Astrocyte (in vitro differentiated cells and primary cell): Measurements from ENCODE around the gene GREB1. TPM values are rescaled to one million over a fixed set of nuclear protein-coding genes. Genes with fewer than 3 reads are reported as not detected.

Source experiments
- DNase-seq: peaks from one replicate; pipeline ENCODE4 v3.0.0-alpha.2; 2010; ENCODE audit warnings: low read depth
- FAIRE-seq: peaks from 2 replicates; lab custom pipeline; 2011; peaks lifted over from hg19 to GRCh38; lab: Jason Lieb, UNC
- H2AFZ ChIP-seq: 2 replicates; pipeline ENCODE4 v1.6.0; 2012; ENCODE audit warnings: low read depth, low read length, inconsistent platforms
- H3K27ac ChIP-seq: 2 replicates; pipeline ENCODE4 v1.5.1; 2011; ENCODE audit warnings: low read depth, low read length, inconsistent platforms
- H3K27me3 ChIP-seq: 2 replicates; pipeline ENCODE4 v1.6.0; 2011; ENCODE audit warnings: low read length, inconsistent platforms; ENCODE audit not compliant: insufficient read depth
- H3K36me3 ChIP-seq: 2 replicates; pipeline ENCODE4 v1.5.1; 2011; ENCODE audit warnings: low read length, inconsistent platforms; ENCODE audit not compliant: insufficient read depth
- H3K4me1 ChIP-seq: 2 replicates; pipeline ENCODE4 v1.5.1; 2011; ENCODE audit warnings: low read length, inconsistent platforms; ENCODE audit not compliant: insufficient read depth
- H3K4me2 ChIP-seq: 2 replicates; pipeline ENCODE4 v1.6.0; 2012; ENCODE audit warnings: low read length, inconsistent platforms
- H3K4me3 ChIP-seq: 2 replicates; pipeline ENCODE4 v1.5.1; 2011; ENCODE audit warnings: low read depth, mild to moderate bottlenecking, low read length, inconsistent platforms; ENCODE audit not compliant: insufficient read depth
- H3K79me2 ChIP-seq: 2 replicates; pipeline ENCODE4 v1.6.0; 2012; ENCODE audit warnings: mild to moderate bottlenecking, low read length, inconsistent platforms; ENCODE audit not compliant: insufficient read depth
- H3K9ac ChIP-seq: 2 replicates; pipeline ENCODE4 v1.6.0; 2012; ENCODE audit warnings: mild to moderate bottlenecking, low read length, inconsistent platforms
- H3K9me3 ChIP-seq: 2 replicates; pipeline ENCODE4 v1.5.1; 2012; ENCODE audit warnings: low read depth, mild to moderate bottlenecking, low read length, inconsistent platforms; ENCODE audit not compliant: insufficient read depth
- H4K20me1 ChIP-seq: 2 replicates; pipeline ENCODE4 v1.6.0; 2012; ENCODE audit warnings: low read length, inconsistent platforms; ENCODE audit not compliant: insufficient read depth
- H3K27ac Mint-ChIP-seq: one replicate; pipeline ENCODE4 v1.8.0; 2021; ENCODE audit warnings: mild to moderate bottlenecking, mixed read lengths; ENCODE audit not compliant: unreplicated experiment
- H3K27me3 Mint-ChIP-seq: one replicate; pipeline ENCODE4 v1.8.0; 2021; ENCODE audit warnings: low read depth, mixed read lengths; ENCODE audit not compliant: unreplicated experiment
- H3K36me3 Mint-ChIP-seq: one replicate; pipeline ENCODE4 v1.8.0; 2021; ENCODE audit warnings: low read depth, mixed read lengths; ENCODE audit not compliant: unreplicated experiment
- H3K4me1 Mint-ChIP-seq: one replicate; pipeline ENCODE4 v1.8.0; 2021; ENCODE audit warnings: low read depth, mixed read lengths; ENCODE audit not compliant: unreplicated experiment
- H3K4me3 Mint-ChIP-seq: one replicate; pipeline ENCODE4 v1.8.0; 2021; ENCODE audit warnings: mild to moderate bottlenecking, moderate library complexity, mixed read lengths; ENCODE audit not compliant: unreplicated experiment
- H3K9me3 Mint-ChIP-seq: one replicate; pipeline ENCODE4 v1.8.0; 2021; ENCODE audit warnings: mild to moderate bottlenecking, mixed read lengths; ENCODE audit not compliant: unreplicated experiment
- CTCF ChIP-seq: IDR thresholded peaks from 2 replicates; pipeline ENCODE4 v1.5.1; 2011; ENCODE audit warnings: low read depth, mild to moderate bottlenecking, inconsistent platforms, low read length, moderate library complexity; ENCODE audit not compliant: insufficient read depth
- EZH2 ChIP-seq: IDR thresholded peaks from 2 replicates; pipeline ENCODE4 v1.6.1; 2012; ENCODE audit warnings: mild to moderate bottlenecking, low read length, inconsistent platforms; ENCODE audit not compliant: insufficient read depth
- total RNA-seq: library from RNA; stranded (reverse); gene quantifications from 2 replicates; pipeline ENCODE4 v1.2.1, GENCODE V29; 2021

GREB1 gene
- total RNA-seq, 1 donor from 2014 or later = 14.5 TPM

DNA sequence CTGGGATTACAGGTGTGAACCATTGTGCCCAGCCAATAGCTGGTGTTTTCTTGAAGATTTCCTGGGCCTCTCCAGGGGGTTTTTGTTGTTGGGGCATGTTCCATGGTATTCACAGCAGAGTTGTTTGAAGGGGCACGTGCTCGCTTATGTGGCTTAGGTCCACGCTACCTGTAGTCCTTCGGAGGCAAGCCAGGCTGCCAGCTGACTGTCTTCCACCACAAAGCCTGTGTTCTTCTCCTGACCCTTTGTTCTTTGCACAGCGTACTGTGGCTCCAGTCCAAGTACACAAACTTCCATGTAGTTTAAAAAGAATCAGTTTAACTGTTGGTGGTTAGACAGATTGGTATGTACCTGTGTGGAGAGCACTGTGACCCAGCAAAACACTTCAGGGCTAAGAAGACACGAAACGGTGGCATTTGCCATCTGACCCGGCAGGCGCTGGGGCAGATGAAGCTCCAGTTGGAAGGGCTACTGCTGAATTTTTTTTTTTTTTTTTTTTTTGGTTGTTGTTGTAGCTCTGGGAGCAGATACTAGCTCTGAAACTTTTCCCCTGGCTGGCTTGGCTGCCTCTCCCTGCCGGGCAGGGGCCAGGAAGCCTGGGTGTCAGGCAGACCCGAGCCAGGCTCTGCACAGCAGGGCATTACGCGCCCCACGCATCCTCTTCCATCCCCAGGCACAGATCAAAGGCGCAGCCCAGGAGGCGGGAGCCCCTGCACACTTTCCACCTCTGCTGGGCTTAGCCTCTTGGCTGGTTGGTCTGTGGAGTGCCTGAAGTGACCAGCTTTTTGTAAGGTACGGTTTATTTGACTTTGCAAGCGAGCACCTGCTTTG is 5.7 kb downstream of the GREB1 start:
- Mint-ChIP-seq H3K4me3 (no peak overlapping the region), H3K4me1 (peaks cover 13% of the 10 kb centered on the region), H3K27me3 (peaks cover 10% of the 10 kb centered on the region), H3K9me3 (no peaks in the 10 kb centered on the region), H3K27ac (no peak overlapping the region), H3K36me3 (no peaks in the 10 kb centered on the region)
- H3K79me2 ChIP-seq = no peaks in the 10 kb centered on the region
- no peak for DNase-seq
- no peak overlapping the region for H3K4me2 ChIP-seq
- H3K36me3 ChIP-seq = no peaks in the 10 kb centered on the region
- no peaks in the 10 kb centered on the region for H3K9me3 ChIP-seq
- H3K27ac ChIP-seq = no peak overlapping the region
- H3K4me3 ChIP-seq = no peak overlapping the region
- peaks cover 56% of the 10 kb centered on the region for H3K27me3 ChIP-seq
- H2AFZ ChIP-seq = no peak overlapping the region
- TF ChIP-seq EZH2 (no peak), CTCF (no peak)
- H4K20me1 ChIP-seq = no peaks in the 10 kb centered on the region
- no peak for FAIRE-seq
- no peaks in the 10 kb centered on the region for H3K4me1 ChIP-seq
- no peak overlapping the region for H3K9ac ChIP-seq

DNA sequence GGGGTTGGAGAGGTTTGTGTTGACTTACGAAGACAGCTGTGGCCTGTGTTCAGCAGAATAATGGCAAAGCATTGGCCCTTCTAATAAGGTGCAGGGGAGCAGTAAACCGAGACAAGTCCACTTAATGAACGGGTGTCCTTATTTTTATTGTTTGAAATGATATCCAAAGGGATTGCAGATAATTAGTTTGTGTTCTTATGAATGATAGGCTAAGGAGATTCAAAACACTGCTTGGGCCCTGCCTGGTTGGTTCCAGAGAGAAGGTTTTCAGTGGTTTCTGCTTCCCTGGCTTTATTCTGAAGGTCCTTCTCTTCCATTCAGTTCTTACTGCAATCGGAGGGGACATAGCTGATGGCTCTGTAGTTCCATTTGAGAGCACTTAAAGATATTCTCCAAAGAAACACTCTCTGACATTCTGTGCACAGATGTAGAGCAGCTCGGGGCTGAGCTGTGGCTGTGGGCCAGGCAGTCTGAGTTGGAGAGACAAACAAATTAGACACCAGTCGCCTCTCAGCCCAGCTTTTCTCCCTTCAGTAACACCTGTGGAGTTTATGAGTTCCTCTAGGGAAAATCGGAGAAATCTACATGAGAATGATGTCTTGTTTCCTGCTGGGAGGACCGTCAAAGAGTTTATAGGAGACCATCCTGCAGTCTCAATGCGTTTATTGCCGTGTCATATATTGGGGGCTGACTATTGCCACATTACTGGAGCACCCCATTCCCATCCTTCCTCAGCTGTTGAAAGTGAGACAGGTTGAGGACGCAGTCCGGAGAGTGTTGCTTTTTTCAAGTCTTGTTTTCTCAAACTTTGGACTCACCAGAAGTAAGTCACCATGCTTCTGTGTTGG is 6.5 kb downstream of the GREB1 start:
- no peak overlapping the region for H3K9ac ChIP-seq
- H3K36me3 Mint-ChIP-seq = no peaks in the 10 kb centered on the region
- H3K4me1 ChIP-seq = no peaks in the 10 kb centered on the region
- no peaks in the 10 kb centered on the region for H4K20me1 ChIP-seq
- H3K36me3 ChIP-seq = no peaks in the 10 kb centered on the region
- H3K27me3 Mint-ChIP-seq = peaks cover 16% of the 10 kb centered on the region
- no peak overlapping the region for H3K4me3 ChIP-seq
- no peak overlapping the region for H2AFZ ChIP-seq
- no peak overlapping the region for H3K27ac ChIP-seq
- H3K4me3 Mint-ChIP-seq = no peak overlapping the region
- H3K4me1 Mint-ChIP-seq = peaks cover 13% of the 10 kb centered on the region
- TF ChIP-seq EZH2 (no peak), CTCF (no peak)
- no peak overlapping the region for H3K27ac Mint-ChIP-seq
- H3K79me2 ChIP-seq = no peaks in the 10 kb centered on the region
- peaks cover 57% of the 10 kb centered on the region for H3K27me3 ChIP-seq
- no peak overlapping the region for H3K4me2 ChIP-seq
- DNase-seq = no peak
- no peak for FAIRE-seq
- H3K9me3 Mint-ChIP-seq = no peaks in the 10 kb centered on the region
- no peaks in the 10 kb centered on the region for H3K9me3 ChIP-seq
